ENCODE results near the gene RIT2. TPM values are rescaled to one million over a fixed set of nuclear protein-coding genes. Genes with fewer than 3 reads are reported as not detected.

The RIT2 gene
- total RNA-seq, result not detected in 2 replicates

GRCh38 chr18:43115076-43115921 is at the start of gene RIT2:
TSS of gene RIT2 (minus strand) at chr18:43115685.
- no peak for DNase-seq

DNA sequence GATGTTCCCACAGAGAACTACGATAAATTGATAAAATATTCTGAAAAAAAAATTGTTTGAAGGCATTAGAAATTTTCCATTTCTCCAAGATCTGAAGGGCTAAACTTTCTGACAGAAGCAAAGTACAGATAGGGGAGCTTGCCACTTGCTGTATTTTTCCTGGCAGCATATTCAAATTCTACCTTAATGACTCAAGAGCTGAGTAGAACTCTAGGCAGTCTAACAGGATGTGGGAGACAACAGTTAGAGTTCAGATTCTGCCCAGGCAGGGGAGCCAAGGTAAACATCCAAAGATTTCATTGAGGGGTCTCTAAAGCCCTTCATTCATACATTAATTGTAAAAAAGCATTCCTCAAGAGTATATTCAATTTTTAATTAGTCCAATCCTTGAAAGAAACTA is 46.0 kb upstream of the RIT2 start:
- no peak for DNase-seq

GRCh38 chr18:43160509-43160908 is 45.0 kb upstream of the RIT2 start:
- no peak for DNase-seq

- no peak for DNase-seq
These were observed 44.4 kb upstream of the RIT2 start for GRCh38 chr18:43159926-43160325.

GRCh38 chr18:43159086-43159770 is 43.7 kb upstream of the RIT2 start:
- DNase-seq, result no peak

GRCh38 chr18:43158381-43158780 is 42.9 kb upstream of the RIT2 start:
- no peak for DNase-seq

DNA sequence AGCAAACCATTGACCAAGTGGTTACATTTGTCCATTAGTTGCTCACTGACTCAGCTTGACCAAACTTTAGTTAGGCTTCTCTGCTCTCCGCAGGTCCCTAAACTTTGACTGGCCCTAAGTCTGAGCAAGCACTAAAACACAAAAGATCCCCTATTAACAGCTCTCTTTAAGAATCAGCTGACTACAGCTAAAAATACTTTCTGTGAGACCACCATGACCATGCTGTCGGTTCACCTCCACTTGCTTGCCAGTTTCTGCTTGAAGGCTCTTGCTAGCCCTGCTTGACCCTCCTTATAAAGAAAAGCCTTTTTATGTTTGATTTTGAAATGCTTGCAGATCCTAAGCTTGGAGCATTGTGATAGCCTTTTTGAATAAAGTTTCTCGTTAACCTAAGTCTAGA is 40.4 kb upstream of the RIT2 start:
- no peak for DNase-seq

DNA sequence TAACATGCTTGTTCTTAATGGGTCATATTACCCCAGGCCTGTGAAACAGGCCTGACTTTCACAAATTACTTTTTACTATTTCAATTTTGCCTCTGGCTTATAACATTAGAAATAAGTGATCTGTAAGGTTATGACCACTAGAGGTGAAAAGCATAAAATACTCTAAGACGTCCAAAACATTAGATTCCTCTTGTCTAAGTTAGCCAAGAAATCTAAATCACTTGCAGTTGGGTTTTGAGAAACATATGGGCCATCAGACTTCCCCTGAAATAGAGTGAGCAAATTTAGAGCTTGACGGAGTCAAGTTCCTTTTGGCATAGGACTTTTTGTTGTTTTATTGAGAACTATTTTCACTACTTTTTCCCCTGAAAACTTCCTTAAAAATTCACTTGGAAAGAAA is 32.7 kb upstream of the RIT2 start:
- DNase-seq, result no peak

DNA sequence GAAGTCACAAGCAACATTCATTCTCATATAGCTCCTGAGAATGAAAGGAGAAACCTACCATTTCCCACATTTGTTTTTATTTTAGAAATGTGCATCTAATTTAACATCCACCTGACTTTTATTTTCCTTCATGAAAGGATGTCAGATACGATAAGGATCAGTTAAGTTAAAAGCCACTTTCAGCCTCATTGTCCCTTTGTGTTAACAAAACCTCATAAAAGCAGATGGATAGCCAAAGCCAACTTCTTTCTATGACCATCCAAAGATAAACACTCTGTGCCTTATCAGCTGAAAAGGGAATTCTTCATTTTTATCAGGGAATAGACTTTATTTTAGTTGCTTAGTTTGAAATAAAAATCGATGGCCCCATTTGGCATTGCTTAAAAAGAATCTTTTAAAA is 25.7 kb upstream of the RIT2 start:
- DNase-seq, result no peak

DNA sequence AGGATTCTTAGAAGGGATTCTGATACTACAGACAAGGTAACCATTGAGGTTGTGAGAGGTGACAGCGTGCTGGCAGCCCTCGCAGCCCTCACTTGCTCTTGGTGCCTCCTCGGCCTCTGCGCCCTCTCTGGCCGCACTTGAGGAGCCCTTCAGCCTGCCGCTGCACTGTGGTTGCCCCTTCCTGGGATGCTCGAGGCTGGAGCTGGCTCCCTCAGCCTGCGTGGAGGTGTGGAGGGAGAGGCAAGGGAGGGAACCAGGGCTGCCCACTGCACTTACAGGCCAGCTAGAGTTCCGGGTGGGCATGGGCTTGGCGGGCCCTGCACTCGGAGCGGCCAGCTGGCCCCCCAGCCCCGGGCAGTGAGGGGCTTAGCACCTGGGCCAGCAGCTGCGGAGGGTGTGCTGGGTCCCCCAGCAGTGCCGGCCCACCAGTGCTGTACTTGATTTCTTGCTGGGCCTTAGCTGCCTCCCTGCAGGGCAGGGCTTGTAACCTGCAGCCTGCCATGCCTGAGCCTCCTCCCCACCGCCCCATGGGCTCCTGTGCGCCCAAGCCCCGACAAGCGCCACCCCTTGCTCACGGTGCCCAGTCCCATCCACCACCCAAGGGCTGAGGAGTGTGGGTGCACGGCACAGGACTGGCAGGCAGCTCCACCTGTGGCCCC is 23.9 kb upstream of the RIT2 start:
- no peak for DNase-seq

GRCh38 chr18:43134876-43135275 is 19.4 kb upstream of the RIT2 start:
- DNase-seq, result no peak

DNA sequence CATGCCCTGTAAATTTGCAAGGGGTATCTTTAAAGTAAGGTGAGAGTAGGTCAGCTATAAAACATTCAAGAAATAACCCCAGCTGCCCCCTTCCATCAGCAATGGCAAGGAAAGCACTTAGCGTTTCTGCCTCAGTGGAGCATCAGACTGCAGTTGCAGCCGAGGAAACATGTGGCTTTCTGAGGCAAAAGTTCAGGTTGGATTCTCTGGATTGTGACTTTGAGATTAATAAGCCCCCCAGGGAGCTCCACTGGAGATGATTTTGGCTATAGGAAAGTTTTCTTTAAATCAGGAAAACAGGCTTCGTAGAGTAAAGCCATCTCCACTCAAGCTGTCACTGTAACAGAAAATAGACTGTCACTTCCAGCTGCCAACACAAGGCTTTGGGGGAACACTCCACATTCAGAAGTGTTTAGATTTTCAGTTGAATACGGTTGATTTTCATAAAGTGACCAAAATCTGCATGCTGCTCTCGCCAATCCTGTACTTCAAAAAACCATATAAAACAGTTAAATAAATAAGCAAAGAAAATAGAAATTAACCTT is 15.3 kb upstream of the RIT2 start:
- DNase-seq, result no peak

DNA sequence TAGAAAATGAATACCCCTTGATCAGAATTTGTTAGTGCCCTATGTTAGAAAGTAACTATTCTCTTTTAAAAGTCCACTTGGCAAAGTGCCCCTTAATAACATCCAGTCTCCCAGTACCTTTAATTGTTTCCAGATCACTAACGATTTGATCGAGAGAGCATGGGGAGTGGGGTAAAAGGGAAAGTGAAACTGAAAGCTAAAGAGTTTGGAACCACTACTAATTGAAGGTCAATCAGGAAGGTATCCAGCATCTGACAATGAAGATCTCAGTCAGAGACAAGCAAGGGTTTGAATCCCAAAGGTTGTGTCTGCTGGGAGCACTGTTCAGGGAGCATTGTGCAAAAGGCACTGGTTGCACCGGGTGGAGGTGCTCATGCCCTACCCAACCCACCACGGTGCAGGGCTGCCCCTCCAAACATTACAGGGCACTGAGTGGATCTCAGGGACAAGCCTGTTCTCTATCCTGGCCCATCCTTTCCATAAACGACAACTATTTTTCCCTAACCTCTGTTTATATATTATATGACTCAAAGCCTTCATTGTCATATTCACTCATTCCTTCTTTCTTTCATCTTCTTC is 14.6 kb upstream of the RIT2 start:
- no peak for DNase-seq

DNA sequence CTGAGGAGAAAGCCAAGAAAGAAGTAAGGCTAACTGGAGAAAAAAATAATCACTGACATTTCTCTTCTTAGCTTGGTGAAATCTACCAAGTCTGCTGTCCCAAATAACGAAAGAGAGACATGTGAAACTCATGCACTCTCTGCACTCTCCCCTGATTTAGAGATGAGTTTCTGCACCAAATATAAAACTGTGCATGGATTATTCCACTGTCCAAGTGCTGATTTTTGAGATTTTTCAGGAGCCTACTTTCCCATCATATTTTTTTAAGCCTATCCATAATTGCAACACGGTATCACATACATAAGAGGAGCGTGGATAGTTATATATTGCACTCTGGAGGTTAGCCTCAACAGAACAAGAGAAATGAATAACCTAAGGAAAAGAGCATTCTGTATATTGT is 10.0 kb upstream of the RIT2 start:
- DNase-seq, result no peak

DNA sequence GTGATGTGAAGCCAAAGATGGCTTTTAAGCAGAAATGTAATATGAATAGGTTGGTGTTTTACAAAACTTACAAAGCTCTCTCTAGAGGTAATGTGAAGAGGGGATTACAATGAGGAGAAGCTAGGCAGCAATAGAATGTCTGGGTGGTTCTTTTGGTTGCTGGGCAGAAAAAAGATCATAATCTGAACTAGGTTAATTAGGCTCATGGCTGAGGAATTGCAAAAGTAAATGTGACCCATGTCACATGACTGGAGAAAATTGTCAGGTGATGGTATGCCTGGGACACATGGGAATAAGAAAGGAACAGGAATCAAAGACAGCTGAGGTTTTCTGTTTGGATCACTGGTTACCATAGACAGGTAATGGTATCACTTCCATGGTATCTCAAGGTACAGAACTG is 7.5 kb upstream of the RIT2 start:
- no peak for DNase-seq

DNA sequence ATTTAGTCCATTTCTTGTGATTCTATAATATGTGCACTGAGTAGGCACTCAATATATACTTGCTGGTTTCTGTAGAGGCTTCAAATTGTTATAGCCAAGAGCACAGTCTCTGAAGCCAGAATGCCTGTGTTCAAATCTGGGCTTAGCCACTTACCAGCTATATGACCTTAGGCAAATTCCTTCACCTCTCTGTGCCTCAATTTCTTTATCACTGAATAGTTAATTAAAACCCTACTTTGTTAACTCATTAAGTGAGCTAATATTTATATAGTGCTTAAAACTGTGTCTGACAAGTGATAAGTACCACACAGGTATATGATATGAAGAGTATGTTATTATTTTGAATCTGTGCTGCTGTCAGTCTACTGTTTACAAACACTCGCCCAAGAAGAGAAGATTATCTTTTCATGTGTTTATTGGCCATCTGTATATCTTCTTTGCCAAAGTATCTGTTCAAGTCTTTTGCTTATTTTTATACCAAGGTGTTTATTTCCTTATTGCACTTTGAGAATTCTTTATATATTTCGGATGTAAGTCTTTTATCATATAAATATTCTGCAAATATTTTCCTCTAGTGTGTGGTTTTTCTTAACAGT is 1.3 kb upstream of the RIT2 start:
- DNase-seq, result no peak

GRCh38 chr18:43113220-43113895 is 2.1 kb downstream of the RIT2 start:
- no peak for DNase-seq

- DNase-seq, result no peak
These were observed 6.6 kb downstream of the RIT2 start for GRCh38 chr18:43108882-43109281.

DNA sequence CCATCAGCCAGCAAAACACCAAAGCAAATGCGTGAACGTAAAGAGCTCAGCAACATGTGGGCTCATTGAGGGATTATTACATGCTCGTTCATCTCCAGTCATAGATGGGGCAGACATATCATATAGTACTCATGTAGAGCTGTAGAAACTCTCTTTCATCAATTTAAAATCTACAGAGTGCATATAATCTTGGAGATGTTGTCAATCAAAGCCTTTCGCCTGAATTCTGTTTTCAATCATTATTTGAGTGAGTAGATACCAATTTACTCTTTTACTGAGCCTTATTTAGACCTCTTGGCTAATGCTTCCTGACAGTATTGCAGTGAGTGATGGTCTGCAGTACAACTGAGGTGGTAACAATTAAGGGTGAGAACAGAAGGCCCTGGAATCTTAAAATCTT is 7.0 kb downstream of the RIT2 start:
- no peak for DNase-seq

DNA sequence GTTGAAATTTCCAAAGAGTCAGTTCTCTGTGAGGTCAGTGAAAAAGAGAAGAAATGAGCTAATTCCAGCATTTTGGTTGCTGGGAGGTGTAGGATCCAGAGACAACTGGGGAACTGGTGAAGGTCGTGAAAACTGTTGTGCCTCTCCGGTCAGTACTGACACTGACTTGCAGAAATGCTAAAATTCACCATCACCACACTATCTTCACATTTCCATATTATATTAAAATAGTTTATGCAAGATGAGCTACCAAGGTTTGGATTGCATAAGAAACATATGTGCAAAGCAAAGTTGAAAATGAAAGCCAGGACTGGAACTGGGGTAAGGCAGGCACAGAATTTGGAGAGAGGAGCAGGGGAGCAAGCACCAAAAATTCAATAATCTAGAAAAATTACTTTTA is 21.8 kb downstream of the RIT2 start:
- DNase-seq, result no peak

DNA sequence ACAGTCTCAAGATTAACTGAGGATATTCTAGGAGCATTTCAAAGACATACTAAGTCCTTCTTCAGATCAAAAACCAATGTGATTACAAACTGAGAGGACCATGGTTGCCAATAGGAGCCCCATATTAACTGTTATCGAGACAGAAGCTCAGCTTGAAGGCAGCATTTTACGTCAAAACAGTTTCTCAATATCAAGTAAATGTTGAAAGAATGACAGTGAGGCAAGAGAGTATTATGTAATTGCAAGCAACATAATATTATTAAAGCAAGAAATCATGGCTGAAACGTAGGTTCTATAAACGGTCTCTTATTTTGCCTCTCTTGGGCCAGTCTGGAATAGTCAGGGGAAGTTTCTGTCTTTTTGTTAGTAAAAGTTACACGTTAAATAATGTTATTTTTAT is 22.9 kb downstream of the RIT2 start:
- DNase-seq, result no peak

GRCh38 chr18:43081396-43081795 is 34.1 kb downstream of the RIT2 start:
- no peak for DNase-seq
